NCI-H146 treated with DMSO at 0.1 percent for 48 hours (cell line): Measurements from ENCODE around the gene OR2T1.
"Not testable (repeated sequence)": the region's sequence is repeated elsewhere in the genome, so short reads cannot be mapped to it uniquely, and the experiment has no call there.

Experiments
- DNase-seq: peaks from one replicate; lab custom pipeline; 2025; ENCODE audit not compliant: unreplicated experiment; lab: John Stamatoyannopoulos, UW

OR2T1 gene

GRCh38 chr1:248434913-248435312, 32.1 kb downstream of the OR2T1 start:
- not testable (repeated sequence) for DNase-seq

- DNase-seq, result not testable (repeated sequence)
These were observed 33.5 kb downstream of the OR2T1 start for GRCh38 chr1:248436303-248436702.

GRCh38 chr1:248438668-248439067, 35.8 kb downstream of the OR2T1 start:
- not testable (repeated sequence) for DNase-seq

- not testable (repeated sequence) for DNase-seq
These were observed 36.4 kb downstream of the OR2T1 start for GRCh38 chr1:248439283-248439682.

DNA sequence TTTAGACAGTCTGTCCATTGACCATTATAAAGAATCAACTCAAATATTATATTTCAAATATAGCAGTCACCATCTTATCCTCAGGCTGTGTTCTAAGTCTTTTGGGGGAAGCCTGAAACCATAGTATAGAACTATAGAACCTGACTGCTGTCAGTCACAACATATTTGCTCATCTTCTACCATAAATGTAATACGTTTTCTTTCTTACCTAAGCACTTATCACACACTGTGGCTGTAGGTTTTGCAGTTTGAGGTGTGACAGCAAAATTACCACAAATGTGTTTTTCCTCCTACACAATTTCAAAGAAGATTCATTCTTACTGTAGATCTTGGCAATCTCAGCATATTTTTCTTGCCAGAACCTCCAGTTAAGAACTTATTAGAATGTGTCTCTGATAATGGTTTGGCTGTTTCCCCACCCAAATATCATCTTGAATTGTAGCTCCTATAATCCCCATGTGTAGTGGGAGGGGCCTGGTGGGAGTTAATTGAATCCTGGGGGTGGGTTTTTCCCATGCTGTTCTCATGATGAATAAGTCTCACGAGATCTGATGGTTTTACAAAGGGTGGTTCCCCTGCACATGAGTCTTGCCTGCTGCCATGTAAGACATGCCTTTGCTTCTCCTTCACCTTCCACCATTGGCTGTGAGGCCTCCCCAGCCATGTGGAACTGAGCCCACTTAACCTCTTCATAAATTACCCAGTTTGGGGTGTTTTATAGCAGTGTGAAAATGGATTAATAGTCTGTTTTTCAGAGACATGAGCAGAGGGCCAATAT, 39.8 kb downstream of the OR2T1 start:
- DNase-seq, result not testable (repeated sequence)

DNA sequence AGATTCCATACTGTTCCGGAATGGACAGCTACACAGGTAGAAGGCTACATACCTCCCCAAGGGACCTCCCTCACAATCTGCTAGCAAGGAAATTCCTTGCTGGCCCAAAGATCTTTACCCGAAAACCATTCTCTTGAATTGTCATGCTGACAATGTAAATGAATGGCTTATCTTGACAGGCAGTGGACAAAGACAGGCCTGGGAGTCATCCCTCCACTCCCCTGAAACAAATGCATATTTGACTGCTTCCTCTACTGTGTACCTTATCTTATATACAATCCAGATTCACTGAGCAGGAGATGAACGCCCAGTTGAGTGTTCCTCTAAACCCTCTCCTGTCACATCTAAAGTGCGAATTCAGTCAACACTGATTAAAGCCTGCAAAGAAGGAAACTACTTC, 41.8 kb downstream of the OR2T1 start:
- DNase-seq, result not testable (repeated sequence)

GRCh38 chr1:248445399-248445798, 42.6 kb downstream of the OR2T1 start, which contains the start of gene OR2T2:
Gene OR2T2 (plus strand): TSS chr1:248445637. CDS start chr1:248452798, 7,161 bp downstream.
- DNase-seq, result not testable (repeated sequence)

- DNase-seq, result not testable (repeated sequence)
These were observed 45.7 kb downstream of the OR2T1 start for GRCh38 chr1:248448409-248449074.

GRCh38 chr1:248449821-248450465, 47.1 kb downstream of the OR2T1 start:
- not testable (repeated sequence) for DNase-seq

- not testable (repeated sequence) for DNase-seq
These were observed 47.8 kb downstream of the OR2T1 start for GRCh38 chr1:248450466-248451145.

DNA sequence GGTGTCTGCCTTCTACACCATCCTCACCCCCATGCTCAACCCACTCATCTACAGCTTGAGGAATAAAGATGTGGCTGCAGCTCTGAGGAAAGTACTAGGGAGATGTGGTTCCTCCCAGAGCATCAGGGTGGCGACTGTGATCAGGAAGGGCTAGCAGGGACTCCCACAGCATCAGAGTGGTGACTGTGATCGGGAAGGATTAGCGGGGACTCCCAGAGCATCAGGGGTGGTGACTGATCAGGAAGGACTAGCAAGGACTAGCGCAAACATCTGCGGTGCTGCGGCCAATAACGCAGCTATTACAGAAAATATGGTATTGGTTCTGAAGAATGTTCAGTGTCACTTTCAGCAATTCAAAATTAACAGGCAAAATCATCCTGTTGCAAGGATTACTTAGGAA, 50.8 kb downstream of the OR2T1 start:
- DNase-seq, result not testable (repeated sequence)

DNA sequence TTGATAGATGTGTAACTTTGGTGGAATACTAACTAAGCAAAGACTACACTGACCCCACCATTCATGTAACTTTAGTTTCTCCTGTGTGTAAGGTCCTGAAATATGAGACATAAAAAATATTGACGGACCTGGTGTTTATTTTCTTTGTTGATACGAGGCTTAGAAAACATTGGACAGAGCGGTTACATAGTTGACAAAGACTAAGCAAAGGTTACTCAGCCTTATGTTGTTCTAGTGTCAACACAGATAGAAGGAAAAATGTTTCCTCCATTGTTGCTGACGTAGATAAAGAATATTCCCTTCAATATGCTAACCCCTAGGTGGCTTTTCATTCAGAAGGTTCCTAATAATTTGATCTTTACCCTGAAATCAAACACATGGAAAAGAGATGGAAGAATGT, 52.2 kb downstream of the OR2T1 start:
- DNase-seq, result not testable (repeated sequence)

DNA sequence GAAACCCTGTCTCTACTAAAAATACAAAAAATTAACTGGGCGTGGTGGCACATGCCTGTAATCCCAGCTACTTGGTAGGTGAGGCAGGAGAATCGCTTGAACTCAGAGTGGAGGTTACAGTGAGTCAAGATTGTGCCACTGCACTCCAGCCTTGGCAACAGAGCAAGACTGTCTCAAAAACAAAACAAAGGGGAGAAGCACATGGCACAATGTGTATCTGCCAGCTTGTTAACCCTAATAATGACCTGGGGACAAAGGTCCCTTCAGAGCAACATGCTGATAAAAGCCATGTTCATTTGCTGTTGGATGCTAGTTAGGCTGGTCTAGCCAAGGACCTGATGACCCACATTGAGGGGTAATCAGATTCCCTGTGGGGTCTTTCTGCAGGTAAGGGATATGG, 53.8 kb downstream of the OR2T1 start:
- not testable (repeated sequence) for DNase-seq
